CD4-positive, alpha-beta memory T cell (primary cell): ENCODE data around the gene CHTF18. TPM values are rescaled to one million over a fixed set of nuclear protein-coding genes. Genes with fewer than 3 reads are reported as not detected.
A peak's percentile ranks its signal among the peaks of the same experiment; 100 is the strongest.
"Not testable (repeated sequence)": the region's sequence is repeated elsewhere in the genome, so short reads cannot be mapped to it uniquely, and the experiment has no call there.

ENCODE experiments used
- CTCF ChIA-PET: fragments of 350-600 bp; sonication (Branson Sonifier 250); formaldehyde crosslinking; loops from one replicate; lab custom pipeline; 2021; ENCODE audit warnings: inconsistent platforms; ENCODE audit not compliant: partially characterized antibody; lab: Charles Lee
- POLR2A ChIA-PET: fragments of 350-600 bp; sonication (Branson Sonifier 250); formaldehyde crosslinking; loops from one replicate; lab custom pipeline; 2021; ENCODE audit not compliant: partially characterized antibody; lab: Charles Lee
- DNase-seq, 5 donors: peaks; one replicate each; pipeline versions ENCODE4 v3.0.0 to v3.0.0-alpha.2; 2020 to 2022; ENCODE audit warnings: mixed read lengths in 1 of 5
- H3K27ac ChIP-seq: one replicate; pipeline ENCODE4 v1.7.0; 2013; ENCODE audit warnings: low read depth, low read length
- H3K27me3 ChIP-seq: 2 replicates; pipeline ENCODE4 v1.7.0; 2013; ENCODE audit warnings: mild to moderate bottlenecking, low read length, moderate library complexity; ENCODE audit not compliant: insufficient read depth
- H3K36me3 ChIP-seq: 2 replicates; pipeline ENCODE4 v1.7.0; 2013; ENCODE audit warnings: mild to moderate bottlenecking, low read length, moderate library complexity; ENCODE audit not compliant: insufficient read depth
- H3K4me1 ChIP-seq: 2 replicates; pipeline ENCODE4 v1.7.0; 2013; ENCODE audit warnings: mild to moderate bottlenecking, low read length, moderate library complexity; ENCODE audit not compliant: insufficient read depth
- H3K4me3 ChIP-seq, 2 donors: one replicate each; pipeline ENCODE4 v1.7.0; 2013; ENCODE audit warnings: low read length in 2 of 2, mild to moderate bottlenecking in 1 of 2
- H3K9me3 ChIP-seq, 2 donors: one replicate each; pipeline ENCODE4 v1.7.0; 2013; ENCODE audit warnings: low read length in 2 of 2, control low read depth in 1 of 2; ENCODE audit not compliant: control insufficient read depth in 1 of 2
- H3K27ac Mint-ChIP-seq, 7 donors: one replicate each; pipeline ENCODE4 v1.8.0; 2020 to 2021; ENCODE audit warnings: mixed read lengths in 7 of 7, mild to moderate bottlenecking in 6 of 7, inconsistent platforms in 3 of 7, moderate library complexity in 3 of 7
- H3K27me3 Mint-ChIP-seq, 2 donors: one replicate each; pipeline ENCODE4 v1.8.0; 2020 to 2021; ENCODE audit warnings: mixed read lengths in 2 of 2
- H3K36me3 Mint-ChIP-seq, 2 donors: one replicate each; pipeline ENCODE4 v1.8.0; 2020 to 2021; ENCODE audit warnings: mixed read lengths in 2 of 2, inconsistent platforms in 1 of 2, mild to moderate bottlenecking in 1 of 2
- H3K4me1 Mint-ChIP-seq, 4 donors: one replicate each; pipeline ENCODE4 v1.8.0; 2020 to 2021; ENCODE audit warnings: mixed read lengths in 4 of 4, mild to moderate bottlenecking in 1 of 4
- H3K4me3 Mint-ChIP-seq, 8 donors: one replicate each; pipeline ENCODE4 v1.8.0; 2020 to 2021; ENCODE audit warnings: mixed read lengths in 8 of 8, mild to moderate bottlenecking in 7 of 8, moderate library complexity in 6 of 8, inconsistent platforms in 3 of 8
- H3K9me3 Mint-ChIP-seq, 8 donors: one replicate each; pipeline ENCODE4 v1.8.0; 2020 to 2021; ENCODE audit warnings: mixed read lengths in 8 of 8, mild to moderate bottlenecking in 5 of 8, inconsistent platforms in 3 of 8, moderate library complexity in 1 of 8
- intact Hi-C: fragments of 100-400 bp; cut with micrococcal nuclease; formaldehyde crosslinking; loops from one replicate; pipeline ENCODE4 v1.15.1; 2023
- polyA plus RNA-seq, 2 donors: library from polyadenylated mRNA; unstranded; fragments of 300-500 nt; fragmentation: Illumina TruSeq; gene quantifications; one replicate each; pipeline ENCODE4 v1.2.3, GENCODE V29; 2021
- total RNA-seq, 2 experiments: library from RNA; stranded (reverse); gene quantifications; one replicate each; pipeline ENCODE4 v1.2.3, GENCODE V29; 2021

Gene CHTF18
- total and polyA plus RNA-seq, 4 experiments from 2014 or later: 3.0 to 46.9 (median 24.0) TPM

GRCh38 chr16:769934-770333 is 18.5 kb upstream of the CHTF18 start:
- intact Hi-C loops: no loop called here
- no peak for DNase-seq
- ChIA-PET POLR2A (no interaction called here), CTCF (no interaction called here)
- Histone ChIP-seq H3K36me3 (no peaks in the 10 kb centered on the region), H3K9me3 (no peaks in the 10 kb centered on the region), H3K27ac (no peak overlapping the region), H3K27me3 (no peaks in the 10 kb centered on the region), H3K4me1 (no peaks in the 10 kb centered on the region), H3K4me3 (no peak overlapping the region)
- no peaks in the 10 kb centered on the region for H3K27me3 Mint-ChIP-seq
- no peaks in the 10 kb centered on the region for H3K36me3 Mint-ChIP-seq
- H3K4me3 Mint-ChIP-seq: no peak overlapping the region
- no peaks in the 10 kb centered on the region for H3K4me1 Mint-ChIP-seq
- H3K27ac Mint-ChIP-seq: no peak overlapping the region
- H3K9me3 Mint-ChIP-seq: no peaks in the 10 kb centered on the region

GRCh38 chr16:770411-770810 is 18.0 kb upstream of the CHTF18 start:
- H3K27me3 ChIP-seq: no peaks in the 10 kb centered on the region
- Mint-ChIP-seq H3K27ac (no peak overlapping the region), H3K27me3 (no peaks in the 10 kb centered on the region), H3K4me3 (no peak overlapping the region), H3K9me3 (no peaks in the 10 kb centered on the region), H3K4me1 (no peaks in the 10 kb centered on the region), H3K36me3 (no peaks in the 10 kb centered on the region)
- H3K36me3 ChIP-seq: no peaks in the 10 kb centered on the region
- no peak overlapping the region for H3K27ac ChIP-seq
- H3K4me3 ChIP-seq: no peak overlapping the region
- no peak for DNase-seq
- H3K9me3 ChIP-seq: no peaks in the 10 kb centered on the region
- ChIA-PET CTCF (interaction anchor here (0.9 kb wide), 1 partner anchor 14 kb away, joined by 3 read pairs; no protein-coding TSS in a partner anchor), POLR2A (no interaction called here)
- intact Hi-C loops: no loop called here
- no peaks in the 10 kb centered on the region for H3K4me1 ChIP-seq

- DNase-seq: no peak
- H3K4me3 ChIP-seq: no peak overlapping the region
- H3K27me3 Mint-ChIP-seq: peaks cover 0 to 3% of the 10 kb centered on the region in 2 donors
- H3K9me3 Mint-ChIP-seq: no peaks in the 10 kb centered on the region
- ChIA-PET CTCF (no interaction called here), POLR2A (no interaction called here)
- H3K36me3 Mint-ChIP-seq: no peaks in the 10 kb centered on the region
- H3K9me3 ChIP-seq: no peaks in the 10 kb centered on the region
- no peak overlapping the region for H3K27ac ChIP-seq
- no peak overlapping the region for H3K4me3 Mint-ChIP-seq
- peak overlapping the region in 1 of 7 donors; percentile 77 for H3K27ac Mint-ChIP-seq
- H3K4me1 Mint-ChIP-seq: no peaks in the 10 kb centered on the region
- H3K36me3 ChIP-seq: no peaks in the 10 kb centered on the region
- H3K27me3 ChIP-seq: no peaks in the 10 kb centered on the region
- intact Hi-C loops: no loop called here
- no peaks in the 10 kb centered on the region for H3K4me1 ChIP-seq
Observed at GRCh38 chr16:772959-773358, 15.5 kb upstream of the CHTF18 start.

GRCh38 chr16:774086-775001 is 14.1 kb upstream of the CHTF18 start:
- Histone ChIP-seq H3K27me3 (no peaks in the 10 kb centered on the region), H3K4me3 (no peak overlapping the region), H3K9me3 (no peaks in the 10 kb centered on the region), H3K27ac (no peak overlapping the region), H3K4me1 (no peaks in the 10 kb centered on the region), H3K36me3 (no peaks in the 10 kb centered on the region)
- ChIA-PET POLR2A (interaction anchor here (0.6 kb wide), 1 partner anchor 54 kb away, joined by 3 read pairs; no protein-coding TSS in a partner anchor), CTCF (no interaction called here)
- Mint-ChIP-seq H3K27me3 (peaks cover 0 to 3% of the 10 kb centered on the region in 2 donors), H3K4me1 (no peaks in the 10 kb centered on the region), H3K9me3 (no peaks in the 10 kb centered on the region), H3K36me3 (no peaks in the 10 kb centered on the region), H3K27ac (no peak overlapping the region), H3K4me3 (no peak overlapping the region)
- intact Hi-C loops: no loop called here
- peak in 1 of 5 donors; percentile 21 for DNase-seq

GRCh38 chr16:775236-775796 is 13.1 kb upstream of the CHTF18 start:
- Mint-ChIP-seq H3K27me3 (peaks cover 2 to 3% of the 10 kb centered on the region in 2 donors), H3K4me1 (no peaks in the 10 kb centered on the region), H3K27ac (no peak overlapping the region), H3K9me3 (no peaks in the 10 kb centered on the region), H3K4me3 (no peak overlapping the region), H3K36me3 (no peaks in the 10 kb centered on the region)
- H3K4me3 ChIP-seq: no peak overlapping the region
- DNase-seq: peak in 1 of 5 donors; percentile 16
- H3K36me3 ChIP-seq: no peaks in the 10 kb centered on the region
- H3K27me3 ChIP-seq: no peaks in the 10 kb centered on the region
- H3K9me3 ChIP-seq: no peaks in the 10 kb centered on the region
- ChIA-PET CTCF (no interaction called here), POLR2A (no interaction called here)
- intact Hi-C loops: no loop called here
- H3K27ac ChIP-seq: no peak overlapping the region
- H3K4me1 ChIP-seq: no peaks in the 10 kb centered on the region

GRCh38 chr16:776298-776697 is 12.1 kb upstream of the CHTF18 start:
- POLR2A ChIA-PET, H3K36me3 Mint-ChIP-seq, H3K9me3 Mint-ChIP-seq, DNase-seq, H3K27ac ChIP-seq, H3K4me1 Mint-ChIP-seq, intact Hi-C loops, H3K4me3 ChIP-seq, H3K27ac Mint-ChIP-seq, H3K4me1 ChIP-seq, H3K9me3 ChIP-seq, H3K4me3 Mint-ChIP-seq, H3K27me3 Mint-ChIP-seq, H3K36me3 ChIP-seq, H3K27me3 ChIP-seq: not testable (repeated sequence)
- CTCF ChIA-PET: interaction anchor here (1.1 to 1.5 kb wide), 2 partner anchors 9 to 280 kb away, joined by 3 to 4 read pairs; no protein-coding TSS in a partner anchor

GRCh38 chr16:776824-777223 is 11.6 kb upstream of the CHTF18 start:
- CTCF ChIA-PET: interaction anchor here (1.1 to 1.5 kb wide), 2 partner anchors 9 to 280 kb away, joined by 3 to 4 read pairs; no protein-coding TSS in a partner anchor
- Mint-ChIP-seq H3K27ac (no peak overlapping the region), H3K4me1 (no peaks in the 10 kb centered on the region), H3K27me3 (peaks cover 4 to 8% of the 10 kb centered on the region in 2 donors), H3K36me3 (no peaks in the 10 kb centered on the region), H3K9me3 (no peaks in the 10 kb centered on the region), H3K4me3 (no peak overlapping the region)
- intact Hi-C loops: no loop called here
- Histone ChIP-seq H3K4me1 (no peaks in the 10 kb centered on the region), H3K36me3 (no peaks in the 10 kb centered on the region), H3K27ac (no peak overlapping the region), H3K4me3 (no peak overlapping the region), H3K27me3 (no peaks in the 10 kb centered on the region), H3K9me3 (no peaks in the 10 kb centered on the region)
- no peak for DNase-seq
- POLR2A ChIA-PET: no interaction called here
